Keratinocyte (primary cell): Measurements from ENCODE around the gene GJA3. TPM values are rescaled to one million over a fixed set of nuclear protein-coding genes. Genes with fewer than 3 reads are reported as not detected.
A peak's percentile ranks its signal among the peaks of the same experiment; 100 is the strongest.

Experiments used
- DNase-seq: peaks from one replicate; pipeline ENCODE4 v3.0.0-alpha.2; 2011; ENCODE audit warnings: low read depth, missing footprints, low spot score
- FAIRE-seq: peaks from 2 replicates; lab custom pipeline; 2011; peaks lifted over from hg19 to GRCh38; lab: Jason Lieb, UNC
- H2AFZ ChIP-seq: 2 replicates; pipeline ENCODE4 v1.6.0; 2012; ENCODE audit warnings: low read length, control low read depth, inconsistent platforms; ENCODE audit not compliant: control insufficient read depth
- H3K27ac ChIP-seq: 2 replicates; pipeline ENCODE4 v1.5.1; 2011; ENCODE audit warnings: low read length; ENCODE audit not compliant: control insufficient read depth, insufficient read depth
- H3K27me3 ChIP-seq: 3 replicates; pipeline ENCODE4 v1.6.0; 2011; ENCODE audit warnings: low read length; ENCODE audit not compliant: control insufficient read depth, insufficient read depth; ENCODE audit errors: extremely low read depth
- H3K36me3 ChIP-seq, 2 experiments: 2 replicates in 1 of 2; 3 replicates in 1 of 2; pipeline ENCODE4 v1.5.1; 2011; ENCODE audit warnings: low read length in 2 of 2, mild to moderate bottlenecking in 1 of 2; ENCODE audit not compliant: control insufficient read depth in 2 of 2, insufficient read depth in 2 of 2; ENCODE audit errors: extremely low read depth in 1 of 2
- H3K4me1 ChIP-seq: 3 replicates; pipeline ENCODE4 v1.5.1; 2011; ENCODE audit warnings: low read length; ENCODE audit not compliant: control insufficient read depth, insufficient read depth; ENCODE audit errors: extremely low read depth
- H3K4me2 ChIP-seq: 3 replicates; pipeline ENCODE4 v1.6.0; 2011; ENCODE audit warnings: low read depth, low read length; ENCODE audit not compliant: control insufficient read depth, insufficient read depth; ENCODE audit errors: extremely low read depth
- H3K4me3 ChIP-seq, 3 experiments: fragments of 200-600 bp in 1 of 3; sonication (generic) in 1 of 3; 2 replicates in 2 of 3; 3 replicates in 1 of 3; pipeline ENCODE4 v1.5.1; 2011 to 2016; ENCODE audit warnings: low read length in 3 of 3, mild to moderate bottlenecking in 3 of 3, control low read depth in 2 of 3, inconsistent platforms in 1 of 3, low read depth in 1 of 3, mixed read lengths in 1 of 3, mixed run types in 1 of 3, moderate library complexity in 1 of 3; ENCODE audit not compliant: control insufficient read depth in 2 of 3, insufficient read depth in 2 of 3; ENCODE audit errors: extremely low read depth in 1 of 3
- H3K79me2 ChIP-seq: 2 replicates; pipeline ENCODE4 v1.6.0; 2012; ENCODE audit warnings: low read length; ENCODE audit not compliant: control insufficient read depth, insufficient read depth
- H3K9ac ChIP-seq: 3 replicates; pipeline ENCODE4 v1.6.0; 2011; ENCODE audit warnings: low read length; ENCODE audit not compliant: control insufficient read depth, insufficient read depth; ENCODE audit errors: extremely low read depth
- H3K9me1 ChIP-seq: 3 replicates; pipeline ENCODE4 v1.6.0; 2011; ENCODE audit warnings: low read length; ENCODE audit not compliant: control insufficient read depth, insufficient read depth; ENCODE audit errors: extremely low read depth
- H3K9me3 ChIP-seq: 2 replicates; pipeline ENCODE4 v1.5.1; 2012; ENCODE audit warnings: low read depth, low read length; ENCODE audit not compliant: control insufficient read depth
- H4K20me1 ChIP-seq: 3 replicates; pipeline ENCODE4 v1.6.0; 2011; ENCODE audit warnings: low read length; ENCODE audit not compliant: control insufficient read depth, insufficient read depth; ENCODE audit errors: extremely low read depth
- EZH2 ChIP-seq: IDR thresholded peaks from one replicate; pipeline ENCODE4 v1.6.1; 2012; ENCODE audit warnings: inconsistent platforms, mild to moderate bottlenecking, low read length, moderate library complexity
- dilution Hi-C: fragments of 300-500 bp; cut with MboI; formaldehyde crosslinking; loops from one replicate; pipeline ENCODE4 v1.7.0; 2020; ENCODE audit warnings: low sequenced_read_pairs; ENCODE audit not compliant: extremely low pct_ligation_motif_present
- polyA plus RNA-seq, 5 experiments: library from polyadenylated mRNA; depleted of rRNA in 3 of 5; stranded (reverse) in 3 of 5; stranded (forward) in 1 of 5; unstranded in 1 of 5; fragments of >200 nt; gene quantifications; 1 replicate in 1 of 5; 2 replicates in 3 of 5; 3 replicates in 1 of 5; pipeline versions ENCODE4 v1.2.1 to v1.2.3, GENCODE V29; 2011 to 2012; ENCODE audit warnings: missing spikeins in 2 of 5, low read depth in 1 of 5, low replicate concordance in 1 of 5
- TF ChIP-seq, protein P1 (sequence below), 3 experiments: IDR thresholded peaks in 1 of 3; conservative IDR thresholded peaks in 1 of 3; optimal IDR thresholded peaks in 1 of 3; 2 replicates in 2 of 3; 3 replicates in 1 of 3; pipeline versions ENCODE3 to v1.5.1; 2011; ENCODE audit warnings: low read length in 3 of 3, mild to moderate bottlenecking in 3 of 3, moderate library complexity in 2 of 3, control low read depth in 1 of 3, inconsistent platforms in 1 of 3; ENCODE audit not compliant: insufficient read depth in 2 of 3; ENCODE audit errors: extremely low read depth in 1 of 3

The GJA3 gene
- polyA plus RNA-seq, 1 donor (not counting 4 experiments of a cell fraction or from before 2014, with no cell fraction given), result 0.09 TPM

DNA sequence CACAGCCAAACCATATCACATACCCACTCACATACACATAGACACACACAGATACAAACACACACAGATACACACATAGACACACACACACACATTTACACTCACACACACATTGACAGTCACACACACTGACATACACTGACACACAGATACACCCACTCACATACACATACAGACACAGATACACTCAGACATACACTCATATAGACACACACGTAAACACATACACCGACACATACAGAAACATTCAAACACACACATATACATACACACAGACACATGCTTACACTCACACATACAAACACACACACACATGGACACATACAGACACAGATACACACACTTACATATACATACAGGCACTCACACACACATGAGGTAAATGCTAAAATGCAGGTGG is 30.2 kb downstream of the GJA3 start:
- Histone ChIP-seq H3K4me2 (no peak overlapping the region), H3K4me3 (no peak overlapping the region), H3K4me1 (peaks cover 7% of the 10 kb centered on the region), H3K27ac (no peak overlapping the region), H2AFZ (no peak overlapping the region), H3K27me3 (peaks cover 19% of the 10 kb centered on the region), H3K9me1 (no peaks in the 10 kb centered on the region), H3K9ac (no peak overlapping the region), H4K20me1 (no peaks in the 10 kb centered on the region), H3K9me3 (no peaks in the 10 kb centered on the region), H3K36me3 (no peaks in the 10 kb centered on the region), H3K79me2 (no peaks in the 10 kb centered on the region)
- FAIRE-seq (no peak), DNase-seq (no peak)
- TF ChIP-seq, protein P1, sequence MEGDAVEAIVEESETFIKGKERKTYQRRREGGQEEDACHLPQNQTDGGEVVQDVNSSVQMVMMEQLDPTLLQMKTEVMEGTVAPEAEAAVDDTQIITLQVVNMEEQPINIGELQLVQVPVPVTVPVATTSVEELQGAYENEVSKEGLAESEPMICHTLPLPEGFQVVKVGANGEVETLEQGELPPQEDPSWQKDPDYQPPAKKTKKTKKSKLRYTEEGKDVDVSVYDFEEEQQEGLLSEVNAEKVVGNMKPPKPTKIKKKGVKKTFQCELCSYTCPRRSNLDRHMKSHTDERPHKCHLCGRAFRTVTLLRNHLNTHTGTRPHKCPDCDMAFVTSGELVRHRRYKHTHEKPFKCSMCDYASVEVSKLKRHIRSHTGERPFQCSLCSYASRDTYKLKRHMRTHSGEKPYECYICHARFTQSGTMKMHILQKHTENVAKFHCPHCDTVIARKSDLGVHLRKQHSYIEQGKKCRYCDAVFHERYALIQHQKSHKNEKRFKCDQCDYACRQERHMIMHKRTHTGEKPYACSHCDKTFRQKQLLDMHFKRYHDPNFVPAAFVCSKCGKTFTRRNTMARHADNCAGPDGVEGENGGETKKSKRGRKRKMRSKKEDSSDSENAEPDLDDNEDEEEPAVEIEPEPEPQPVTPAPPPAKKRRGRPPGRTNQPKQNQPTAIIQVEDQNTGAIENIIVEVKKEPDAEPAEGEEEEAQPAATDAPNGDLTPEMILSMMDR (optimal IDR thresholded peaks at IDR 0.05 in 1 of 3, IDR thresholded peaks at IDR 0.05 in 1 of 3, conservative IDR thresholded peaks at IDR 0.05 in 1 of 3; ENCODE audit: extremely low read depth in 1 of 3, insufficient read depth in 2 of 3, low read length in 3 of 3), result no peak
- no peak for TF ChIP-seq EZH2
- dilution Hi-C loops, result no loop called here

GRCh38 chr13:20130012-20130411 is 30.8 kb downstream of the GJA3 start:
- DNase-seq, result no peak
- peaks cover 10% of the 10 kb centered on the region for H3K4me1 ChIP-seq
- peak; percentile 29 for TF ChIP-seq EZH2
- TF ChIP-seq, protein P1 (optimal IDR thresholded peaks at IDR 0.05 in 1 of 3, IDR thresholded peaks at IDR 0.05 in 1 of 3, conservative IDR thresholded peaks at IDR 0.05 in 1 of 3; ENCODE audit: extremely low read depth in 1 of 3, insufficient read depth in 2 of 3, low read length in 3 of 3), result no peak
- no peak overlapping the region for H3K27ac ChIP-seq
- FAIRE-seq, result no peak
- no peak overlapping the region for H3K4me2 ChIP-seq
- no peaks in the 10 kb centered on the region for H3K9me3 ChIP-seq
- H3K79me2 ChIP-seq, result no peaks in the 10 kb centered on the region
- no peaks in the 10 kb centered on the region for H3K36me3 ChIP-seq
- dilution Hi-C loops, result no loop called here
- H3K9me1 ChIP-seq, result no peaks in the 10 kb centered on the region
- H2AFZ ChIP-seq, result no peak overlapping the region
- H3K9ac ChIP-seq, result no peak overlapping the region
- peaks cover 19% of the 10 kb centered on the region for H3K27me3 ChIP-seq
- H3K4me3 ChIP-seq, result no peak overlapping the region
- H4K20me1 ChIP-seq, result no peaks in the 10 kb centered on the region
